Measurements from ENCODE around the gene THRB.

THRB gene

GRCh38 chr3:24495326-24495994, 810 bp upstream of the THRB start:
- DNase-seq = no peak
- in situ Hi-C loops (cut with MboI; ENCODE audit: low pct_unique_long_range_greater_than_20kb, low sequenced_read_pairs) = no loop called here

GRCh38 chr3:24493746-24494617, 668 bp downstream of the THRB start:
- no peak for DNase-seq
- in situ Hi-C loops (cut with MboI; ENCODE audit: low pct_unique_long_range_greater_than_20kb, low sequenced_read_pairs) = no loop called here

DNA sequence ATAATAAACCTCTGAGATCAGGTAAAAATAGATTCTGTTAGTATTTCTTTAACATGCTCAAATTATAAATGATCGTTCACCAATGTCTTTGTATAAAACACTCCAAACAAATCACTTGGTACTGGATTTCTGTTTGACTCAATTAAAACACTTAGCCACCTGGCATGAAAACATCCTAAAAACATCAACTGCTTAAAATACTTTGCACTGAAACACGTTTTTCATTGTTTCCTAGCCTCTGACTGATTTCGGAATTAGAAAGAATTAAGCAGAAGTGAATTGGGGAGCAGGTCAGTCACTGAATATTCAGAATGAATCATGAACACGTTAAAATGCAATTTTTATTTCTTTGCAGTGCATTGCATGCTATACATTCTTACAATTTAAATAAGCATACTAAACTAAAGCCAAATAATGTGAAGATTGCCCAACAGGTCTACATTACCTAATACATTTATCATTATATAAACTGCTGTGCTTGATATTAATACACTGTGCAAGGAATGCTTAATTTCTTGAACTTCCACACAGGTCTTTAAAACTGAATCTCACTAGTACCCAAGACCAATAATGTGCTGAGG, 1.6 kb downstream of the THRB start:
- no peak for DNase-seq
- in situ Hi-C loops (cut with MboI; ENCODE audit: low pct_unique_long_range_greater_than_20kb, low sequenced_read_pairs) = no loop called here

GRCh38 chr3:24490151-24490550, 4.5 kb downstream of the THRB start:
- in situ Hi-C loops (cut with MboI; ENCODE audit: low pct_unique_long_range_greater_than_20kb, low sequenced_read_pairs) = no loop called here

DNA sequence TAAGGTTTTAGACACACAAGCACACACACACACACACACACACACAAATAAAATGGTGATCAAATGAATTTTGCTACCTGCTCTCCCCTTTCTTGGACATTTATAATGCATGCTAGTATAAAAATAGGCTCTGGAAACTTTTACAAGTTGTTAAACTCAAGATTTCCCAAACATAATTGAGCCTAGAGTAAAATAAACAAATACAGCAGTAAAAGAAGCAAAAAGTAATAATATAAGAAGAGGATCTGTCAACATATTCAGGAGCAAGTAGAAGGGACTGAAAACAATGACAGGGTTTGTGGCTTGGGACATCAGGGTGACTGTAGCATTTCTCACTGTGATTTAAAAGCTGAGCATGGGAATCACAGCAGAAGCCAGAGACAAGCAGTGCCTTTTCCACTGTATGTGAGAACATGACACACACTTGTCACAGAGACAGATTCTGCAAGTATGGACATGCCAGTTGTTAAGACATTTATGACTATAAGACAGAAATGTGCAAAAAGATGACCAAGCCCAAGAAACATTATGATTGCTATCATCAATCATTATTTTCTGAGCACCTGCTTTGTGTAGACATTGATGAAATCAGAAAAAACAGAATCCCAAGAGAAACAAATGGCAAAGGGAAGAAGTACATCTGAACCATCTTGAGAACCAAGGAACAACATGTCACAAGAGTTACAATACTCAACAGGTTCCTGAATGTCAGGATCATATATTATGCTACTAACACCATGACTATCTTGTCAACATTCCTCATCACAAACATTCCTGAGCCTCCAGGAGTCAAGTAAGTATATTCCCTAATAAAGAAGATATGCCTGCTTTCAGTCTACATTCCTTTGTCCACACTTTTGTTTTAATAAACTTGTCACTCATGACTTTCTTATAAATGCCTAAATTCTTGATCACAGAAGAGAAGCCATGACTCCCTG, 7.1 kb downstream of the THRB start:
- in situ Hi-C loops (cut with MboI; ENCODE audit: low pct_unique_long_range_greater_than_20kb, low sequenced_read_pairs) = no loop called here
- no peak for DNase-seq

More at GRCh38 chr3:24490151-24490550, 4.5 kb downstream of the THRB start:
- no peak for DNase-seq

GRCh38 chr3:24485511-24485910, 9.1 kb downstream of the THRB start:
- in situ Hi-C loops (cut with MboI; ENCODE audit: low pct_unique_long_range_greater_than_20kb, low sequenced_read_pairs) = no loop called here
- DNase-seq = no peak

- no peak for DNase-seq
- in situ Hi-C loops (cut with MboI; ENCODE audit: low pct_unique_long_range_greater_than_20kb, low sequenced_read_pairs) = no loop called here
Measured at GRCh38 chr3:24483873-24484272, 10.8 kb downstream of the THRB start.

DNA sequence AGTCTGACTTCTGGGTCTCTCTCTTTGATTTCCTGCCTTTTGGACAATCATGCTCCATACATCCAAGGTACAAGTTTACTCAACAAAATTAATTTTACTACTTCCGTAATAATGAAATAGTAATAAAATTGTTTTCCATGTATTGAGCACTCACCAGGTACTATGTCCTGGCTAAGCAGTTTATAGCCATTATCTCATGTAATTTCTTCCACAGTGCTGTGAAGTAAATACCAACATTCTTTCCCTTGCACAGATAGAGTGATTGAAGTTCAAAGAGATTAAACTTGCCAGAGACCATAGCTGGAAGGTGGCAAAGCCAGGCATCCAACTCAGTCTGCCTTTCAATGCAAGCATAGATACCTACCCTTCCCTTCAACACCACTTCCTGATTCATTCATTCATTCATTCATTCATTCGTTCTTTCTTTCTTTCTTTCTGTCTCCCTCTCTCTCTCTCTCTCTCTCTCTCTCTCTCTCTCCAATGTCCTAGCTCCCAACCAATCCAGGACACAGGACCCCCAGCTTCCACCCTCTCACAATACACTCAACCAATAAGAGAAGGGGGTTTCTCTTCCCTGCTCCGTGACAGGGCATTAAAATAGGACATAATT, 12.4 kb downstream of the THRB start:
- in situ Hi-C loops (cut with MboI; ENCODE audit: low pct_unique_long_range_greater_than_20kb, low sequenced_read_pairs) = no loop called here
- no peak for DNase-seq

GRCh38 chr3:24481193-24481592, 13.5 kb downstream of the THRB start:
- in situ Hi-C loops (cut with MboI; ENCODE audit: low pct_unique_long_range_greater_than_20kb, low sequenced_read_pairs) = no loop called here
- no peak for DNase-seq

DNA sequence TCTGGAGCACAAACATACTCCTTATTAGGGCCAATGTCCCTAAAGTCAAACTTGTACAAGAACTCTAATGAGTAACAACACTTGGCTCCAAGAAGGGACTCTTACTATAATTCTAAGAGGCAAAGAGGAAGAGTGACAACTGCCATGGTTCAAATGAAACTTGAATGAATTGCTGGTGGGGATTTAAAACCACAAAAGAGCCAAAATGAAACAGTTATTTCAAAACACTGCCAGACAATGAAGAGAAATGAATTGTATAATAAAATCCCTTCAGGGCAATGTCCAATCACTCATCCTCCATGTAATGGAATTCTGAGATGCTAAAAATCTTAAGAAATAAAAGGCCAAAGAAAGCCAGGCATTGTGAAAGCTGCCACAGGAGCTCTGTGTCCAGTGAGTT, 14.2 kb downstream of the THRB start:
- in situ Hi-C loops (cut with MboI; ENCODE audit: low pct_unique_long_range_greater_than_20kb, low sequenced_read_pairs) = no loop called here

GRCh38 chr3:24479816-24480215, 14.8 kb downstream of the THRB start:
- in situ Hi-C loops (cut with MboI; ENCODE audit: low pct_unique_long_range_greater_than_20kb, low sequenced_read_pairs) = no loop called here

More for the DNA sequence above, 14.2 kb downstream of the THRB start:
- no peak for DNase-seq

DNA sequence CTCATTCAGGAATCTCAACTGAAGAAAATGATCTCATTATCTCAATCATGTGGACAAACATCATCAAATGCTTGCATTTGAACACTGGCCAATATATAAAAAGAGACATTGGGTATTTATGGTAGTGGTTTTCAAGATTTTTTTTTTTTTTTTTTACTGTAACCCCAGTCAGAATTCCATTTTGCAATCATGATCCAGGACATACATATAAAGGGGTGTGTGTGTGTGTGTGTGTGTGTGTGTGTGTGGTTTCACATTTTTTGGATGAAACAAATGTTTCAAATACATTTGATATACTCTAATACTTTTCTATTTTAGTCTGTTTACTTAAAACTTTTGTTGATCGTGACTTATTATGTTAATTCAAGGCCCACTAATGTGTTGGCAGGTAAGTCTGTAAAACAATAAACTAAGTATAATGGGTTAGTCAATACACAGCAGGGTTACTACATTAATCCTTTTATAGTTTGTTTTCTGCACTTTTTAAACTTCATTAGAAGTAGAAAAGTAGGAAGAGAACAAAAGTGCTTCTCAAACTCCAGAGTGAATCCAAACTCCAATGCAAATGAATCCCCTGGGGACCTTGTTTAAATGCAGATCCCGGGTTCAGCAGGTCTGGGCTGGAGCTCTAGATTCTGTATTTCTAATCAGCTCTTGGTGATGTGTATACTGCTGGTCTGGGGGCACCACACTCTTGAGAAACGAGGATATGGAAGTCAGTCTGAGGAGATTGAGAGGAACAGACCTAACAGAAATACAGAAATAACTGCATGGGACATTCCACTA, 17.6 kb downstream of the THRB start:
- DNase-seq = no peak
- in situ Hi-C loops (cut with MboI; ENCODE audit: low pct_unique_long_range_greater_than_20kb, low sequenced_read_pairs) = no loop called here

More at GRCh38 chr3:24479816-24480215, 14.8 kb downstream of the THRB start:
- DNase-seq = no peak

- DNase-seq = no peak
- in situ Hi-C loops (cut with MboI; ENCODE audit: low pct_unique_long_range_greater_than_20kb, low sequenced_read_pairs) = no loop called here
Measured at GRCh38 chr3:24475925-24476324, 18.7 kb downstream of the THRB start.

DNA sequence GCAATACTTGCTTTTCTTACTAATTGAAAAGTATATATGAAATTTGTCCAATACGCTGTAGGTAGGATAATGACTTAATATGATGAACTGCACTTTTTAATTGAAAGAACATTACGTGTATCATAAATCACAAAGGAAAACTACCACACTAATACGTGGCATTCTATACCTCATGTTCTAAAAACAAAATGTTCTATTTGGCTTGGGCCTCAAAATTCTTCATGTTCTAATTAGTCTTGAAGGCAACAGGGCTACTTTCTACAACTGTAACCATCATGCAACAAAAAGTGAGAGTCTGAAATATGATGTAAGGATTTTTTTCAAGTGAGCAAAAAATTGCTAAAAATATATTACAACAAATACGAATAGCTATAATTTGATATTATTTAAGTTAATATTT, 19.8 kb downstream of the THRB start:
- in situ Hi-C loops (cut with MboI; ENCODE audit: low pct_unique_long_range_greater_than_20kb, low sequenced_read_pairs) = no loop called here
- no peak for DNase-seq

DNA sequence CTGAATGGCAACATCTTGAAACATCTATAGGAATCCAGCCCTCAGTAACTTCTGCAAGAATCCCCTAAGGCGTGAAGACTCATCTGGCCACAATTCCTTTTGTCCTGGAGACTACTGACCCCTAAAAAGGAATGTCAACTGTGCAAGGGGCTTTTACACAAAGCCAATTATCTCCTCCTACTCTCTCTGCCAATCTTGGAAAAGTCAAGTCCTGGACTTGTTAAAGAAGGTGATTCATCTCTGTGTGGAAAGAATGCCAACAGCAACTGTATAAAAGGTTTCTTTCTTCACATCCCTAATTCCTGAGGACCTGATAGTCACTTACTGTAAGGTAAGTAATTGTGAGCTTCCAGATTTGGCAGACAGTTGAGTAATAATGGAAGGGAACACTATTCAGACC, 22.3 kb downstream of the THRB start:
- no peak for DNase-seq
- in situ Hi-C loops (cut with MboI; ENCODE audit: low pct_unique_long_range_greater_than_20kb, low sequenced_read_pairs) = no loop called here

DNA sequence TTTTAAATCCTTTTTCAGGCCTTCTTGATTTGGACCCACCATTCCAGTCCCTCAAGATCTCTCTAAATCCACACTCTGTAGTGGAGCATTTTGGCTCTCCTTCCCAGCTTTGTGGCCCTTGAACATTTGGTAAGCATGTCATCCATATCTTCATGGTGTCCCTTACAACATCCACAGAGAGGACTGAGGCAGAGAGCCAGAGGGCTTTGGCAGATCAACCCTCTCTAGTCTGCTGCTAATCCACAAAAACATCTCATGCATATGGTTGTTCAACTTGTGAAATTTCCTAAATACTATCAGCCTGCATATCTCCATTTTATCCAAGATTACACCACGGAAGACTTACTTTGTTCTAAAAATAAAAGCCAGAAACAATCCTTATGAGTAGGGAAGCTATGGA, 23.2 kb downstream of the THRB start:
- in situ Hi-C loops (cut with MboI; ENCODE audit: low pct_unique_long_range_greater_than_20kb, low sequenced_read_pairs) = no loop called here
- no peak for DNase-seq

DNA sequence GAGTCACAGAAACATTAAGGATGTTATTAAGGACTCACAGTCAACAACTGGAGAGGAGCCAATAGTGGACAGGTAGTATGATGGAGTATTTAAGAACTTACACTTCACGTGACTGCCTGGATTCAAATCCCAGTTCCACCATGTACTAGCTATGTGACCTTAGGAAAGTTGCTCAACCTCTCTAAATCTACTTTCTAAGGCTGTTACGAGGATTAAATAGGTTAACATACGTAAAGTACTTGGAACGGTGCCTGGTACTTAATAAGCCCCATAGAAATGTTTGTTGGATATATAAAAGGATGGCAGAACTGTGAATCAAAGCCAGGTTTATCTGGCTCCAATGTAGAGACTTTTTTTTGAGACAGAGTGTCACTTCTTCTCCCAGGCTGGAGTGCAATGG, 24.4 kb downstream of the THRB start:
- in situ Hi-C loops (cut with MboI; ENCODE audit: low pct_unique_long_range_greater_than_20kb, low sequenced_read_pairs) = no loop called here
- DNase-seq = no peak

GRCh38 chr3:24464389-24464788, 30.3 kb downstream of the THRB start:
- no peak for DNase-seq
- in situ Hi-C loops (cut with MboI; ENCODE audit: low pct_unique_long_range_greater_than_20kb, low sequenced_read_pairs) = no loop called here
